GM13976 (cell line): ENCODE data around the gene SCGB1C1.
"Not testable (repeated sequence)": the region's sequence is repeated elsewhere in the genome, so short reads cannot be mapped to it uniquely, and the experiment has no call there.

Experiments
- DNase-seq: peaks from one replicate; pipeline ENCODE4 v3.0.0; 2012; ENCODE audit warnings: low spot score
- CTCF ChIP-seq: IDR thresholded peaks from 2 replicates; pipeline ENCODE4 v1.5.1; 2012; ENCODE audit warnings: borderline replicate concordance, mild to moderate bottlenecking; ENCODE audit not compliant: insufficient read depth; ENCODE audit errors: extremely low read depth, missing control alignments, control extremely low read depth
- in situ Hi-C: fragments of 300-500 bp; cut with MboI; formaldehyde crosslinking; loops from one replicate; pipeline ENCODE4 v1.12.0; 2022; ENCODE audit warnings: low sequenced_read_pairs, mixed read lengths, inconsistent platforms; ENCODE audit not compliant: unreplicated experiment

The SCGB1C1 gene

GRCh38 chr11:236774-237767, 44.2 kb downstream of the SCGB1C1 start, which contains the start of gene PSMD13:
Gene PSMD13, plus strand, starts transcription at chr11:236976. Its CDS starts 74 bp downstream, at chr11:237050.
- no peak for TF ChIP-seq CTCF
- peak; percentile 96 for DNase-seq
- in situ Hi-C loops: no loop called here

GRCh38 chr11:238346-238745, 45.5 kb downstream of the SCGB1C1 start:
- in situ Hi-C loops: not testable (repeated sequence)

GRCh38 chr11:240315-240714, 47.4 kb downstream of the SCGB1C1 start:
- TF ChIP-seq CTCF: no peak
- in situ Hi-C loops: loop anchor here (10.0 kb wide), 1 partner anchor 124 kb away; the partner anchor contains the start of gene B4GALNT4
- no peak for DNase-seq

More at GRCh38 chr11:238346-238745, 45.5 kb downstream of the SCGB1C1 start:
- not testable (repeated sequence) for DNase-seq

- no peak for TF ChIP-seq CTCF
- DNase-seq: no peak
- in situ Hi-C loops: loop anchor here (10.0 kb wide), 1 partner anchor 123 kb away; the partner anchor contains the start of gene B4GALNT4
Measured at GRCh38 chr11:241634-242033, 48.8 kb downstream of the SCGB1C1 start.
